Gastrocnemius medialis (tissue), 4 donors: ENCODE measurements around the gene PPP1CC. TPM values are rescaled to one million over a fixed set of nuclear protein-coding genes. Genes with fewer than 3 reads are reported as not detected.

ENCODE experiments used
- ATAC-seq, 2 donors: fragments of 150-250 bp; one replicate each; pipeline ENCODE4 v1.9.1; 2016
- DNase-seq, 2 donors: peaks; one replicate each; pipeline ENCODE4 v3.0.0-alpha.2; 2019
- H3K27ac ChIP-seq, 4 donors: fragments of 200-600 bp; sonication (generic); 1 replicate in 1 of 4; 2 replicates in 3 of 4; pipeline ENCODE4 v1.5.1; 2016 to 2018; ENCODE audit warnings: mild to moderate bottlenecking in 2 of 4, moderate library complexity in 1 of 4
- H3K27me3 ChIP-seq, 3 donors: fragments of 200-600 bp; sonication (generic) in 2 of 3; 1 replicate in 1 of 3; 2 replicates in 2 of 3; pipeline versions ENCODE4 v1.5.1 to v1.6.0; 2016 to 2019; ENCODE audit warnings: mild to moderate bottlenecking in 1 of 3, moderate library complexity in 1 of 3
- H3K36me3 ChIP-seq, 2 donors: fragments of 200-600 bp; sonication (generic) in 1 of 2; one replicate each; pipeline ENCODE4 v1.5.1; 2017 to 2018
- H3K4me1 ChIP-seq, 2 donors: fragments of 200-600 bp; sonication (generic) in 1 of 2; one replicate each; pipeline ENCODE4 v1.5.1; 2016 to 2017; ENCODE audit warnings: mild to moderate bottlenecking in 2 of 2
- H3K4me3 ChIP-seq, 4 donors: fragments of 200-600 bp; sonication (generic) in 3 of 4; 1 replicate in 1 of 4; 2 replicates in 3 of 4; pipeline ENCODE4 v1.5.1; 2016 to 2019; ENCODE audit warnings: mild to moderate bottlenecking in 2 of 4
- H3K9me3 ChIP-seq, 3 donors: fragments of 200-600 bp; sonication (generic) in 2 of 3; 1 replicate in 1 of 3; 2 replicates in 2 of 3; pipeline ENCODE4 v1.5.1; 2016 to 2019
- CTCF ChIP-seq, 5 experiments: fragments of 450-650 bp in 3 of 5; fragments of 200-600 bp in 2 of 5; sonication (generic) in 2 of 5; IDR thresholded peaks in 4 of 5; conservative IDR thresholded peaks in 1 of 5; 1 replicate in 4 of 5; 2 replicates in 1 of 5; pipeline ENCODE4 v1.5.1; 2016 to 2019; ENCODE audit warnings: antibody characterized with exemption in 5 of 5, mild to moderate bottlenecking in 3 of 5, moderate library complexity in 3 of 5
- POLR2A ChIP-seq, 2 donors: fragments of 450-650 bp; IDR thresholded peaks; one replicate each; pipeline ENCODE4 v1.6.1; 2017; ENCODE audit warnings: antibody characterized with exemption in 2 of 2, mild to moderate bottlenecking in 2 of 2, moderate library complexity in 2 of 2
- in situ Hi-C, 4 donors: fragments of 200-750 bp; cut with MboI; loops; one replicate each; pipeline versions ENCODE4 v1.15.0 to v1.8.0; 2017; ENCODE audit warnings: low sequenced_read_pairs in 4 of 4
- intact Hi-C: fragments of 100-400 bp; cut with DNase I; formaldehyde crosslinking; loops from one replicate; pipeline ENCODE4 v1.15.1; 2023; ENCODE audit warnings: low total_unique reads
- total RNA-seq, 4 donors: library from RNA; depleted of rRNA; stranded (reverse); fragments of >200 nt; gene quantifications; one replicate each; pipeline versions ENCODE4 v1.1.0 to v1.2.3, GENCODE V29; 2016

PPP1CC gene
- total RNA-seq, 4 donors from 2014 or later: 96.4 to 226 (median 154) TPM

- DNase-seq (no peak), ATAC-seq (no peak)
- no peaks in the 10 kb centered on the region for H3K4me1 ChIP-seq
- no peak for TF ChIP-seq CTCF (IDR thresholded peaks at IDR 0.05 in 4 of 5, conservative IDR thresholded peaks at IDR 0.05 in 1 of 5)
- TF ChIP-seq POLR2A (IDR thresholded peaks at IDR 0.05): no peak
- H3K4me3 ChIP-seq: no peak overlapping the region
- intact Hi-C loops: no loop called here
- H3K9me3 ChIP-seq: no peaks in the 10 kb centered on the region
- no peaks in the 10 kb centered on the region for H3K27me3 ChIP-seq
- H3K27ac ChIP-seq: no peak overlapping the region
- H3K36me3 ChIP-seq: no peaks in the 10 kb centered on the region
- in situ Hi-C loops: no loop called here
These were observed 17.5 kb upstream of the PPP1CC start for GRCh38 chr12:110760204-110760609.

GRCh38 chr12:110758922-110759321 is 16.2 kb upstream of the PPP1CC start:
- H3K27ac ChIP-seq: no peak overlapping the region
- H3K9me3 ChIP-seq: no peaks in the 10 kb centered on the region
- no peaks in the 10 kb centered on the region for H3K27me3 ChIP-seq
- no peaks in the 10 kb centered on the region for H3K36me3 ChIP-seq
- in situ Hi-C loops: no loop called here
- H3K4me1 ChIP-seq: peaks cover 0 to 4% of the 10 kb centered on the region in 2 donors
- H3K4me3 ChIP-seq: no peak overlapping the region
- no peak for ATAC-seq
- no peak for DNase-seq
- no peak for TF ChIP-seq POLR2A (IDR thresholded peaks at IDR 0.05)
- no peak for TF ChIP-seq CTCF (IDR thresholded peaks at IDR 0.05 in 4 of 5, conservative IDR thresholded peaks at IDR 0.05 in 1 of 5)
- intact Hi-C loops: no loop called here

- no peak overlapping the region for H3K4me3 ChIP-seq
- in situ Hi-C loops: no loop called here
- no peak for ATAC-seq
These were observed 13.9 kb upstream of the PPP1CC start for GRCh38 chr12:110756611-110757010.

GRCh38 chr12:110754101-110754793 is 11.6 kb upstream of the PPP1CC start:
- intact Hi-C loops (no loop called here), in situ Hi-C loops (no loop called here)
- Histone ChIP-seq H3K4me1 (peaks cover 0 to 4% of the 10 kb centered on the region in 2 donors), H3K4me3 (no peak overlapping the region), H3K9me3 (no peaks in the 10 kb centered on the region), H3K36me3 (no peaks in the 10 kb centered on the region), H3K27me3 (no peaks in the 10 kb centered on the region), H3K27ac (peak overlapping the region in 2 of 4 donors; percentile 20 to 38)
- ATAC-seq: peak; percentile 36 to 64
- no peak for TF ChIP-seq CTCF (IDR thresholded peaks at IDR 0.05 in 4 of 5, conservative IDR thresholded peaks at IDR 0.05 in 1 of 5)
- TF ChIP-seq POLR2A (IDR thresholded peaks at IDR 0.05): no peak
- DNase-seq: peak; percentile 31 to 46

More at GRCh38 chr12:110756611-110757010, 13.9 kb upstream of the PPP1CC start:
- Histone ChIP-seq H3K36me3 (no peaks in the 10 kb centered on the region), H3K9me3 (no peaks in the 10 kb centered on the region), H3K27ac (no peak overlapping the region), H3K27me3 (no peaks in the 10 kb centered on the region), H3K4me1 (peaks cover 0 to 4% of the 10 kb centered on the region in 2 donors)
- intact Hi-C loops: no loop called here
- no peak for DNase-seq
- TF ChIP-seq CTCF (IDR thresholded peaks at IDR 0.05 in 4 of 5, conservative IDR thresholded peaks at IDR 0.05 in 1 of 5) (no peak), POLR2A (IDR thresholded peaks at IDR 0.05) (no peak)
